Measurements from ENCODE around the gene NUAK1.

The NUAK1 gene

DNA sequence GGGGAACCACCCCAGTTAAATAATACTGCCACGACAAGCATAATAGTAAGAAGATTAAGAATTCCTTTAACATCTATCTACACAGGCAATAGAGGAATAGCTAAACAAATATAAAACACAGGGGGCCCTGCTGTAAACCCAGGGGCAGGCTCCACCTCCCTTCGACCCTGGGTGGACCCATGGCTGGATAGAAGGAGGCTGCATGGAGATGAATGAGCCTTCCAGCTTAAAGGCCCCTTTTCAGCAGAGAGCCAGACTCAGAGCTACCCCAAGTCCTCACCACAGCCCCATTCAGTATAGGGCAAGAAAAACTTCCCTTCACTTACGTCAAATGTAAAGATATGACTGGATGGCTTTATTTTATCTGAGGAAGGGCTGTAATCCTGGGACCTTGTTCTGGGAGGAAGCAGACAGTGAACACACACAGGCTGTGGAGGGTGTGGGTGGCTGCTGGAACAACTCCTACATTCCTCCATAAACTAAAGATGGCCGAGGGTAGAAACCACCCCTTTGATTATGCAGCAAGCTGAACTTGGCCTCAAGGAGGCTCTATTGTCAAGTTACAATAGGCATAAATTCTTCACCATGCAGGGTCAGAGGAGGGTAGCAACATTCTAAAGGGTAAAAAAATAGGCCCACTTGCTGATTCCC lies 30.4 kb downstream of the NUAK1 start:
- DNase-seq, result no peak

DNA sequence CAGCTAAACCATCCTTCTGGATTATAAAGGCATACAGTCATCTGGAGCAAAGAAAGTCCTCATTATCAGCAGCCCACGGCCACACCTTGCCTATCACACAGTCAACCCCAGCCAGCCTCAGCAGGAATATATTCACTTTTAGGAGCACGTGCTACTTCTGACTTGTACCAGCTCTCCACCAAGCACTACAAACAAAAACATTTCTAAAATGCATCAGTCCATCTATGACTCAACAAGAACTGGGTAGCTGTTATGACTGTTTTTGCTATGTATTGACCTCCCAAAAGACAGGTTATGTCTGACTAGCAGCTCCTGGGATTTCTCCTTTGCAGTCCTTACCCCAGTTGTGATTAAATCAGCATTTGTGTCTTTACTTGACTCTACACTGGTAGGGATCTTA lies 31.2 kb downstream of the NUAK1 start:
- DNase-seq, result no peak

DNA sequence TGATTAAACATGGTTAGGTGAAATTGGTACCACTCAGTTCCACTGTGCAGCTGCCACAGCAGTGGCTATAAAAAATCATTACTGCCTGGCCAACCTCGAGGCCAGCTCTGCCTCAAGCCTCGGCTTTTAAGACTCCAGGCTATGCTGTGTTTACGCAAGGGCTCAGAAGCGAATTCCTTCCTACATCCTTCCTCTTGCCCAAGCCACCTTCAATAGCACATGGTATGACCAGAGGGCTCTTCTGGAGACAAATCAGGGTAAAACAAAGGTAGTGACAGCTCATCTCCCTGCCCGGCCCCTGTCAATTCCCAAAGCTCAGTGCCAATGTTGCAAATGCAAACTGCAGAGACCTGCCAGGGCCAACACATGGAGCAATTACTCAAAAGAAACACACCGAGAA lies 31.9 kb downstream of the NUAK1 start:
- DNase-seq, result no peak

- DNase-seq, result no peak
Observed at GRCh38 chr12:106106061-106106566, 32.6 kb downstream of the NUAK1 start.

GRCh38 chr12:106101803-106102202 lies 37.0 kb downstream of the NUAK1 start:
- DNase-seq, result no peak

GRCh38 chr12:106098691-106099200 lies 40.0 kb downstream of the NUAK1 start:
- DNase-seq, result no peak

DNA sequence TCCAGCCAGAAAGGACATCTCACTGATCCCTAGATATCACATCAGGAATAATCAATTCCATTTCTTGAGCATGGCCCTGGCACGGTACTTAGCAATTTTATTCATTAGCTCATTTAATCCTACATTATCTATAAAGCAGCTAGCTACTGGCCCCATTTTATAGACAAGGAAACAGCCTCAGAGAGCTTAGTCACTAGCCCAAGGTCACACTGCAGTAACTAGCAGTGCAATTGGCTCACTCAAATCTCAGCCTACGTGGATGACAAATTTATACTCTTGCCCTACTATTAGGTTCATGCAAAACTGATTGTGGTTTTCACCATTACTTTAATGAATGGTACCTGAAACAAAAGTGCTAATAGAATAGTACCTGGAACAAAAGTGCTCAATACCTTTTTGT lies 41.7 kb downstream of the NUAK1 start:
- DNase-seq, result no peak

DNA sequence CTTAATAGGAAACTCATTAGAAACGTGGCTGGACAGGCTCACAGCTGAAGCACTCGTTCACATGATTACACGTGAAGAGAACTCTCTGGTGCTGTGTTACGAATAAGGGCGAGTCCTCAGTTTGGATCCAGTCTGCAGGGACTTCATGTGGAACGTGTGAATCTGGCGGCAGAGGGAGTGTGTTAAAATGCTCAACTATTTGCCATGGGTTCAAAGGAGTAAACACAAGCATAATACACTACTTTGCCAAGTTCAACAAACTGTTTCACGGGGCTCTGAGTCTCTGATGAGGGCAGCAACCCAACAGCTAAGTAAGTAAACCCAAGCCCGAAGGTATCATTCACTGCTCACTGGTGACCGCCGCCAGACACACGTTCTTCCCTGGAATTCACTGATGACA lies 42.4 kb downstream of the NUAK1 start:
- no peak for DNase-seq

DNA sequence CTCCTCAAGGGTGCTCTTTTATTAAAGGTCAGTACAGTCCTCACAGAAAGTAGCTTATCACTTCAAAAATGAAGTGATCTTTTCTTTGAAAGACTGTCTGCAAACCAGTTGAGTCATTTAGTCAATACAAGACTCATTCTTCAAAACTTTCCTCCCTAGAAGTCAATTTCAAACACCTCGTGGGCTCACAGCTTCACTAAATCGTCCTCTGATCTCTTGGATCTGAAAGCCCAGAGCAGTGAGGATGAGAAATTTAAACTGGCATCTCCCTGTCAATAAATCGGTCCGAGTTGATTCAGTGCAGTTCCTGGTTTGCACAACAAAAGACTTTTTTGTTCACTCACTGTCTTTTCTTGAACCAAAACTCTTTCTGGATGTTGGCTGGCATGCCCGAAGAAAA lies 44.5 kb downstream of the NUAK1 start:
- no peak for DNase-seq

DNA sequence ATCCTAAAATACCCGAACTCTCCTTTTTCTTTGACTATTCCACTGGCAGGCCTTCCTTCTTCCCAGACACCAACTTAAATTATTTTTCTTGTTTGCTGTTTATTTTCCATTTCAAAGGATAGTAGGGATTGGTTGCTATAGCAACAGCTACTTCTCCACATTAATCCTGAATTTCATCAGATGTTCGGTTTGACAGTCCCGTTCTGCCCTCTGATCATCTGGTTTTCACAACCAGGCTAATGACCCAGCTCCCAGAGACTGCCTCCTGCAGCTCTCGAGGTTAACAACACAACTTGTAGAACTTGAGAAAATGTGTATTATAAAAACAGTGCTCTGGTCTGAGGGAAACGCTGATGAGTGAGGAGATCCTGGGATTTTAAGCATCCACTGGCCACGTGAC lies 45.5 kb downstream of the NUAK1 start:
- no peak for DNase-seq

- no peak for DNase-seq
Observed at GRCh38 chr12:106091446-106091820, 47.3 kb downstream of the NUAK1 start.

GRCh38 chr12:106090591-106091445 lies 47.9 kb downstream of the NUAK1 start:
- DNase-seq, result no peak

GRCh38 chr12:106089935-106090334 lies 48.8 kb downstream of the NUAK1 start:
- no peak for DNase-seq

DNA sequence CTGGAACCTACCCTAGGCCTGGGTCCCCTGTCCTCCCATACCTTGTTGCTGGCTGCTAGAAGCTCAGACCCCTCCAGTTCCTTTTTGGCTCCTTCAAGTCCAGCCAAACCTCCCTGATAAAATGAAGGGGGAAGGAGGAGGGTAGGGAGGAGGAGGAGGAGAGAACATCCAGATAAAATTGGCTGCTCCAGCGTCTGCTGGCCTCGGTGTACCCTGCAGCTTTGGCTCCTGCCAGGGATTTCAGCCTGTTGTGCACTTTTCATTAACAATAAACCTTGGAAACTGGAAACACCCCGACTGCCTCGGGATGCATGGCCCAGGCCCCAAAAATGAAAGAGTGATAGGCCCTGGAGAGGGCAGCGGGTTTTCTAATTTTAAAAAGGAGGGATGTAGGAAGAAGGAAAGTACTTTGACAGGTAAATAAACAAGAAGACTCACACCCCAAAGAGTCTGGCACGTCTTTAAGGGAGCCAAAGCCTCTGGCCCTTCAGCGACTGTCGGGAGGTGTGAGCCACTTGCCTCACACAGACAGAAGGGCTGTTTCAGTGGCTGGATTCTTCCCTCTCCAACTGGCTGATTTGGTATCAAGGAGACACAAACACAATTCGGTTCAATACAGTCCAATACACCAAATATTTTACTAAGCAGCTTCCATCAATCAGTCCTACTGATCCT lies 49.8 kb downstream of the NUAK1 start:
- DNase-seq, result no peak

- DNase-seq, result no peak
Observed at GRCh38 chr12:106088246-106088808, 50.4 kb downstream of the NUAK1 start.

DNA sequence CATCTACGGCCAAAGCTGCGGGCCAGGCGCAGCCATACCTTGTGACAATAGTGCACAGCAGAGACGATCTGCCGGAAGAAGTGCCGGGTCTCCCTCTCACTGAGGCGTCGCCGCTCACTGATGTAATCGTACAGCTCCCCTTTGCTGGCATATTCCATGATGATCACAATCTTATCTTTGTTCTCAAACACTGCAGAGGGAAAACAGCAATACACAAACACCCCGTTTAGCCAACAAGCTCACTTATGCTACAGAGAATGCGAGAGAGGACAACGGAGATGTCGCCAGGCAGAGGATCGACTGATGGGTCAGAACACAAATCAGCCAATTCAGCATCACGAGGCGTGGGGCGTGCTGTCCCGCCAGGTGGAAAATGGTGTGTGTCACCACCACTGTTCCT lies 52.1 kb downstream of the NUAK1 start:
- no peak for DNase-seq

GRCh38 chr12:106085213-106085612 lies 53.5 kb downstream of the NUAK1 start:
- no peak for DNase-seq

- no peak for DNase-seq
Observed at GRCh38 chr12:106084759-106085158, 54.0 kb downstream of the NUAK1 start.

- DNase-seq, result no peak
Observed at GRCh38 chr12:106084014-106084671, 54.6 kb downstream of the NUAK1 start.

- DNase-seq, result no peak
Observed at GRCh38 chr12:106082216-106083175, 56.3 kb downstream of the NUAK1 start.

GRCh38 chr12:106081606-106082005 lies 57.1 kb downstream of the NUAK1 start:
- no peak for DNase-seq

DNA sequence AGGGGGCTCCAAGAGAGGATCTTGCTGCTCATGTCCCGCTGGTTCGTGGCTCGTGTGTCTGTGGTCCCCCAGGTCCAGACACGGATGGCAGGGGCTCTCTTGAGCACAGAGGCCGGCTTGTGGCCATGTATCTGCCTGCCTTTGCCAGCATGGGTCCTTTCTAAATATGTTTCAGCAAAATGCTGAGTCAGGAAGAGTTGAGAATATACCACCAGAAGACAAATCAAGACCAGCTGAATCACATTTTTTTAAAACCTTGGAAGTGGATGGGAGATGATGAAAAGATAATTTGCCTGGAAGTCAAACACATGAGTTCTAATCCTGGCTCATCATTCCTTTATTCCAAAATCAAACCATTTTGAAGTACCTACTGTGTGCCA lies 58.0 kb downstream of the NUAK1 start:
- DNase-seq, result no peak
